ENCODE data around the gene CDH23.

CDH23 gene

DNA sequence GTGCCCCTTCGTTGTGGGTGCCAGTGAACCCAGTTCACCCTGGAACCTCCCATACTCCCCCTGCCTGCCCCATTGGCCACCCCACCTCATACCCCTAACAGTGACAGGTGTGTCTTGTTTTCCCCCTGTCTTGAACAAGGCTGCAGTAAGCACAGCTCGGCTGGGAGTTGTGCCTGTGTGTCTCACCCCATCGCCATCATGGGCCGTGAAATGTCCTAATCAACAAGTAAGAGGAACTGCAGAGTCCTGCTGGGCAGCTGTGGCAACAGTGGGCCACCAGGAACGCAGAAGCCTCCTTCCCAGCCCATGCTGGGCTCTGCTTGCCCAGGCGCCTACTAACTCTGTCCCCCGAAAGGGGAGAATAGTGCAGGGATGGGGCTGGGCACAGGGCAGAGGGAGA is 231.2 kb downstream of the CDH23 start:
- Histone ChIP-seq H3K9me3 (ENCODE audit: severe bottlenecking) (no peaks in the 10 kb centered on the region), H3K27me3 (ENCODE audit: insufficient read depth, poor library complexity, severe bottlenecking) (peaks cover 2% of the 10 kb centered on the region), H3K4me1 (ENCODE audit: insufficient read depth, poor library complexity, severe bottlenecking) (no peaks in the 10 kb centered on the region), H3K27ac (ENCODE audit: poor library complexity, severe bottlenecking) (no peak overlapping the region), H3K4me3 (ENCODE audit: severe bottlenecking) (no peak overlapping the region), H3K36me3 (ENCODE audit: low read depth) (no peaks in the 10 kb centered on the region)
- no peak for ATAC-seq (ENCODE audit: low read depth)
- no peak for DNase-seq (ENCODE audit: low spot score)
- TF ChIP-seq, protein P1, sequence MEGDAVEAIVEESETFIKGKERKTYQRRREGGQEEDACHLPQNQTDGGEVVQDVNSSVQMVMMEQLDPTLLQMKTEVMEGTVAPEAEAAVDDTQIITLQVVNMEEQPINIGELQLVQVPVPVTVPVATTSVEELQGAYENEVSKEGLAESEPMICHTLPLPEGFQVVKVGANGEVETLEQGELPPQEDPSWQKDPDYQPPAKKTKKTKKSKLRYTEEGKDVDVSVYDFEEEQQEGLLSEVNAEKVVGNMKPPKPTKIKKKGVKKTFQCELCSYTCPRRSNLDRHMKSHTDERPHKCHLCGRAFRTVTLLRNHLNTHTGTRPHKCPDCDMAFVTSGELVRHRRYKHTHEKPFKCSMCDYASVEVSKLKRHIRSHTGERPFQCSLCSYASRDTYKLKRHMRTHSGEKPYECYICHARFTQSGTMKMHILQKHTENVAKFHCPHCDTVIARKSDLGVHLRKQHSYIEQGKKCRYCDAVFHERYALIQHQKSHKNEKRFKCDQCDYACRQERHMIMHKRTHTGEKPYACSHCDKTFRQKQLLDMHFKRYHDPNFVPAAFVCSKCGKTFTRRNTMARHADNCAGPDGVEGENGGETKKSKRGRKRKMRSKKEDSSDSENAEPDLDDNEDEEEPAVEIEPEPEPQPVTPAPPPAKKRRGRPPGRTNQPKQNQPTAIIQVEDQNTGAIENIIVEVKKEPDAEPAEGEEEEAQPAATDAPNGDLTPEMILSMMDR (IDR thresholded peaks at IDR 0.05; ENCODE audit: poor library complexity, severe bottlenecking), result no peak

DNA sequence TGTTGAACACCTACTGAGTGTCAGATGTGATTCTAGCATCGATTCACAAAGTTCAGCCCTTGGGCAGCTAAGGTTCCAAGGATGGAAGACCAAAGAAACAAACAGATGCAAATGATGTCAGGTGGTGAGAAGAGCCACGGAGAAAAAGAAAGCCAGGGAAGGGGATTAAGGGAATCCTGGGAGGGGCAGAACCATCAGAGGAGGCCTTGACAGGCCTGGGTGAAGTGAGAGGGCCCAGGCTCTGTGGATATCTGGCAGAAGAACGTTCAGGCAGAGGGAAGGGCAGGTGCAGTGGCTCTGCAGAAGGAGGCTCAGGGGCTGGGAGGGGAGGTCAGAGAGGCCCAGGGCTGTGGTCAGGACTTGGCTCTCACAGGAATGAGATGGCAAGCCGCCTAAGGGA is 232.4 kb downstream of the CDH23 start:
- TF ChIP-seq, protein P1 (IDR thresholded peaks at IDR 0.05; ENCODE audit: poor library complexity, severe bottlenecking), result no peak
- Histone ChIP-seq H3K36me3 (ENCODE audit: low read depth) (no peaks in the 10 kb centered on the region), H3K9me3 (ENCODE audit: severe bottlenecking) (no peaks in the 10 kb centered on the region), H3K27ac (ENCODE audit: poor library complexity, severe bottlenecking) (no peak overlapping the region), H3K4me1 (ENCODE audit: insufficient read depth, poor library complexity, severe bottlenecking) (no peaks in the 10 kb centered on the region), H3K27me3 (ENCODE audit: insufficient read depth, poor library complexity, severe bottlenecking) (peaks cover 2% of the 10 kb centered on the region), H3K4me3 (ENCODE audit: severe bottlenecking) (no peak overlapping the region)
- DNase-seq (ENCODE audit: low spot score) (no peak), ATAC-seq (ENCODE audit: low read depth) (no peak)

DNA sequence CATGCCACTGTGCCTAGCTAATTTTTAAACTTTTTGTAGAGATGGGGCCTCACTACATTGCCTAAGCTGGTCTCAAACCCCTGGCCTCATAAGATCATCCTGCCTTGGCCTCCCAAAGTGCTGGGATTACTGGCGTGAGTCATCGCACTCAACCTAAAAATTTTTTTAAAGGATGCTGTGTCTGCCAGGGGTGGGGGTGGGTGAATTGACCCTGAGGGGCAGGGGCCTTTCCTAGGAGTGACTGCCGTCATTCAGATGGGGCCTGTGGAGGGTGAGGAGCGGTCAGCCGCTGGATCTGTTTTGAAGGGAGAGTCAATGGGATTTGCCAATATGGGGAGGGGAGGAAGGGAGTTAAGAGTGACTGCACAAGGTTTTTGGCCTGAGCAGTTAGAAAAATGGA is 233.4 kb downstream of the CDH23 start:
- Histone ChIP-seq H3K9me3 (ENCODE audit: severe bottlenecking) (no peaks in the 10 kb centered on the region), H3K36me3 (ENCODE audit: low read depth) (no peaks in the 10 kb centered on the region), H3K4me3 (ENCODE audit: severe bottlenecking) (no peak overlapping the region), H3K4me1 (ENCODE audit: insufficient read depth, poor library complexity, severe bottlenecking) (no peaks in the 10 kb centered on the region), H3K27ac (ENCODE audit: poor library complexity, severe bottlenecking) (no peak overlapping the region), H3K27me3 (ENCODE audit: insufficient read depth, poor library complexity, severe bottlenecking) (peaks cover 2% of the 10 kb centered on the region)
- ATAC-seq (ENCODE audit: low read depth) (no peak), DNase-seq (ENCODE audit: low spot score) (no peak)
- TF ChIP-seq, protein P1 (IDR thresholded peaks at IDR 0.05; ENCODE audit: poor library complexity, severe bottlenecking), result no peak

DNA sequence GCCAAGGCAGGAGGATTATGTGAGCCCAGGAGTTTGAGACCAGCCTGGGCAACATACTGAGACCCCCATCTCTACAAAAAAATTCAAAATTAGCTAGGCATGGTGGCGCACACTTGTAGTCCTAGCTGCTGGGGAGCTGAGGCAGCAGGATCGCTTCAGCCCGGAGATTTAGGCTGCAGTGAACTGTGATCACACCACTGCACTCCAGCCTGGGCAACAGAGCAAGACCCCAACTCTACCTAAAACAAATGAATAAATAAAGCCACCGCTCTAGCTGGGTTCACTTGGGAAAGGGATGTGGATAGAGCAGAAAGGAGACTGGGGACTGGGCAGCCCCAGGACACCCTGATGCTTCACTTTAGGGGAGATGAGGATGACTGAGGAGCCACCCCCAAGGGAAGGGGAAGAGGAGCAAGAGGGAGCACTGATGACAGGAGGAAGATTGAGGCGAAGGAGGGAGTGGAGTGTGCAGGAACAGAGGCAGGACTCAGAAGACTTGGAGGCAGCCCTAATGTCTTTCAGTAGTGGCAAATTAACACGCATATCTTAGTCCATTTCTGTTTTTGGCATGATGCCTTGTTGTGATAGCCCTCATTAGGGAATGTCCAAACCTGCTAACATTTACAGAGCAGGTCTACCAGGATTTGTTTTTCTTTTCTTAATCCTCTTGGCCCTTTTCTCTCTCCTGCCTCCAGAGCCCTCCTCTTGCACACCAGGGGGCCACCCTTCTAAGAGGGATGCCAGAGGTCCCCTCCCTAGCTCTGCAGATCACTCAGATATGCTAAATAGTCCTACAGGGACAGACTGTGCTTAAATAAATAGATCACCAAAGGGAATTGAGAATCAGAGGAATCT is 234.5 kb downstream of the CDH23 start:
- no peaks in the 10 kb centered on the region for H3K4me1 ChIP-seq (ENCODE audit: insufficient read depth, poor library complexity, severe bottlenecking)
- TF ChIP-seq, protein P1 (IDR thresholded peaks at IDR 0.05; ENCODE audit: poor library complexity, severe bottlenecking), result no peak

DNA sequence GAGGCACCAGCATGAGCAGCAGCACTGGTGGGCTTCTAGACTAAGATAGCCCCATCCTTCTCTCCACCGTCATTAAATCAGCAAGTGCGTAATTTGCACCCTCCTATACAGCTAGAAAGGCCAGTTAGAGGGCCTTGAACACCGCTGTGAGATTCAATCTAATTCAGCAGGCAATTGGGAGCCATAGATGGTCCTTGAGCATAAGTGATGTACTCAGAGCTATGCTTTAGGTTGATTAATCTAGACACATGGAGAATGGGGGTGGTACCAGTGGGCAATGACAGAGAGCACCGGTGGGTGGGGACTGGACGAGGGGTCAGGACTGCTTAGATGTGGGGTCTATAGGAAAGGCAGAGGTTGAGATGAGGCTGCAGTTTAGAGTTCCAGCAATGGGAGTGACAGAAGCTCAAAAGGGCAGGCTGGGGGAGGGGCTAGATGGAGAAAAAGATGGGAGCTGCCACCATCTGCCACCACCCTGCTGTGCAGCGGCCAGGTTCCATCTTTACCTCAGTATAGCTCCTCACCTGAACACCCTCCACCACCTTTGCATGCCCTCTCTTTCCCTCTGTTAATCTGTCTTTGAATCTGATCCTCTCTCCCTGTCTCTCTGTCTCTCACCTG is 235.6 kb downstream of the CDH23 start:
- Histone ChIP-seq H3K4me1 (ENCODE audit: insufficient read depth, poor library complexity, severe bottlenecking) (no peaks in the 10 kb centered on the region), H3K36me3 (ENCODE audit: low read depth) (no peaks in the 10 kb centered on the region), H3K4me3 (ENCODE audit: severe bottlenecking) (no peak overlapping the region), H3K9me3 (ENCODE audit: severe bottlenecking) (no peaks in the 10 kb centered on the region), H3K27me3 (ENCODE audit: insufficient read depth, poor library complexity, severe bottlenecking) (peaks cover 2% of the 10 kb centered on the region), H3K27ac (ENCODE audit: poor library complexity, severe bottlenecking) (no peak overlapping the region)
- TF ChIP-seq, protein P1 (IDR thresholded peaks at IDR 0.05; ENCODE audit: poor library complexity, severe bottlenecking), result no peak
- DNase-seq (ENCODE audit: low spot score) (no peak), ATAC-seq (ENCODE audit: low read depth) (no peak)

More for the DNA sequence above, 234.5 kb downstream of the CDH23 start:
- H3K27ac ChIP-seq (ENCODE audit: poor library complexity, severe bottlenecking), result no peak overlapping the region
- H3K36me3 ChIP-seq (ENCODE audit: low read depth), result no peaks in the 10 kb centered on the region
- H3K4me3 ChIP-seq (ENCODE audit: severe bottlenecking), result no peak overlapping the region
- H3K9me3 ChIP-seq (ENCODE audit: severe bottlenecking), result no peaks in the 10 kb centered on the region
- peaks cover 2% of the 10 kb centered on the region for H3K27me3 ChIP-seq (ENCODE audit: insufficient read depth, poor library complexity, severe bottlenecking)
- no peak for ATAC-seq (ENCODE audit: low read depth)
- DNase-seq (ENCODE audit: low spot score), result no peak
